Right lung (tissue), 10 donors: Measurements from ENCODE around the gene TMEM43. TPM values are rescaled to one million over a fixed set of nuclear protein-coding genes. Genes with fewer than 3 reads are reported as not detected.
"Not testable (repeated sequence)": the region's sequence is repeated elsewhere in the genome, so short reads cannot be mapped to it uniquely, and the experiment has no call there.

Experiments used
- DNase-seq, 2 donors: peaks; one replicate each; pipeline ENCODE4 v3.0.0-alpha.2; 2013
- long read RNA-seq, 8 donors: transcript quantifications; one replicate each; lab custom pipeline, GENCODE V29; 2026
- polyA plus RNA-seq, 5 donors: library from polyadenylated mRNA; unstranded; fragments of 120-200 nt; gene quantifications; one replicate each; pipeline versions ENCODE4 v1.2.1 to v1.2.3, GENCODE V29; 2013; ENCODE audit warnings: inconsistent platforms in 1 of 5, low replicate concordance in 1 of 5; ENCODE audit not compliant: insufficient read length in 5 of 5, insufficient read depth in 1 of 5

TMEM43 gene
- polyA plus RNA-seq: 10 to 100 TPM; 61.5 to 65.8 (median 62.1) TPM
- long read RNA-seq, donor 1, transcript TMEM43-201 (12 exons, 3,341 nt): major isoform, 21 of 29 reads
- long read RNA-seq, donor 1, partial matches to known transcripts: 8 of 29 reads
- long read RNA-seq, donor 1, other reads (novel, unspliced or antisense): 0 of 29 reads
- long read RNA-seq, donor 2, transcript TMEM43-201 (12 exons, 3,341 nt): major isoform, 12 of 12 reads
- long read RNA-seq, donor 2, partial matches to known transcripts: 0 of 12 reads
- long read RNA-seq, donor 2, other reads (novel, unspliced or antisense): 0 of 12 reads
- long read RNA-seq, donor 3, transcript TMEM43-201 (12 exons, 3,341 nt): major isoform, 9 of 9 reads
- long read RNA-seq, donor 3, partial matches to known transcripts: 0 of 9 reads
- long read RNA-seq, donor 3, other reads (novel, unspliced or antisense): 0 of 9 reads
- long read RNA-seq, donor 4, transcript TMEM43-201 (12 exons, 3,341 nt): major isoform, 7 of 7 reads
- long read RNA-seq, donor 4, partial matches to known transcripts: 0 of 7 reads
- long read RNA-seq, donor 4, other reads (novel, unspliced or antisense): 0 of 7 reads
- long read RNA-seq, donor 5, transcript TMEM43-201 (12 exons, 3,341 nt): major isoform, 15 of 15 reads
- long read RNA-seq, donor 5, partial matches to known transcripts: 0 of 15 reads
- long read RNA-seq, donor 5, other reads (novel, unspliced or antisense): 0 of 15 reads
- long read RNA-seq, donor 6, transcript TMEM43-201 (12 exons, 3,341 nt): major isoform, 17 of 17 reads
- long read RNA-seq, donor 6, partial matches to known transcripts: 0 of 17 reads
- long read RNA-seq, donor 6, other reads (novel, unspliced or antisense): 0 of 17 reads
- long read RNA-seq, donor 7, transcript TMEM43-201 (12 exons, 3,341 nt): major isoform, 16 of 16 reads
- long read RNA-seq, donor 7, partial matches to known transcripts: 0 of 16 reads
- long read RNA-seq, donor 7, other reads (novel, unspliced or antisense): 0 of 16 reads
- long read RNA-seq, donor 8, transcript TMEM43-201 (12 exons, 3,341 nt): major isoform, 13 of 13 reads
- long read RNA-seq, donor 8, partial matches to known transcripts: 0 of 13 reads
- long read RNA-seq, donor 8, other reads (novel, unspliced or antisense): 0 of 13 reads

DNA sequence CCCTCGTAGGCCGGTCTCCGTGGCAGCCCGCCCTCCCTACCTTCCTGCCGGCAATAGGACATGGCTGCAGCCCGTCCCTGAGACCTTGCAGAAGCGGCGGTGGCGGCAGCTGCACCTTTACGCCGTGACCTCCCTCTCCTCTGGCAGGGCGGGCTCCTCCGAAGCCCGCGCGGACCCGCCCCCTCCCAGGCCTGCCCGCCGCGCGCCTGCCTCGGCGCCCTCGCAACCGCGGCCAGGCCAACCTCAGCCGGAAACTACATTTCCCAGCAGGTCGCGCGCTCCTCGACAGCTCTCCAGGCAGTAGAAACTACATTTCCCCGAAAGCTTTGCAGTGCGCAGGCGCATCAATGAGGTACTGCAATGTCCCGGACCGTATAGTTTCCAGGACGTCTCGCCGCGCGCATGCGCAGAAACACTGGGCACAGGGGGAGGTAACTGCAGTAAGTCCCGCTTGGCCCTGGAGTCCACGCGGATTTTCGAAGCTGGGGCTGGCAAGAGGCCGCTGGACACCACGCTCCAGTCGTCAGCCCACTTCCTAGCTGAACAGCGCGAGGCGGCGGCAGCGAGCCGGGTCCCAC lies at the start of gene TMEM43, which contains the start of gene CHCHD4:
TMEM43 (plus strand) TSS at position 438 of the 578 bp plus-strand sequence. CDS start 142 bp downstream, outside the sequence.
CHCHD4 (minus strand) TSS at position 256 of the 578 bp plus-strand sequence; CDS start at position 62, 194 bp downstream.
- peak; percentile 99 for DNase-seq

GRCh38 chr3:14075233-14075632 lies 49.6 kb upstream of the TMEM43 start:
- DNase-seq: not testable (repeated sequence)

GRCh38 chr3:14077310-14077709 lies 47.5 kb upstream of the TMEM43 start:
- no peak for DNase-seq

GRCh38 chr3:14082108-14082657 lies 42.7 kb upstream of the TMEM43 start:
- DNase-seq: no peak

- not testable (repeated sequence) for DNase-seq
Observed at GRCh38 chr3:14087461-14087860, 37.4 kb upstream of the TMEM43 start.

GRCh38 chr3:14091959-14092358 lies 32.9 kb upstream of the TMEM43 start:
- not testable (repeated sequence) for DNase-seq

GRCh38 chr3:14092464-14092863 lies 32.4 kb upstream of the TMEM43 start:
- DNase-seq: no peak

DNA sequence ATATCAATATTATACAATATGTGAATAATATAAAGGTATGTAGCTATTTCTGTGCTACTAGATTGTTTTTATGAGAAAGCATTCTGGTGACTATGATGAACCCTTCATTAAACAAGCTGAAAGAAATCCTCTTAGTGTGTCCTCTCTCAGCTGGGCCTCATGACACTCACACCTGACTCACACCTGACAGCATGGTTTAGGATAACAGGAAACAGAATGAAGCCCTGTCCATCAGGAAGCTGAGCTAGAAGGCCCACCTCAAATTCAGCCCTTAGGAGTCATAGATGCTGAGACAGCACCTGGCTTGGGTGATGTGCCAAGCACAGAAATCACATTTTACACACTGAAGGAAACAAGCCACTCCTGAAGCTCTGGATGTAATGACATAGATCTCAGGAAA lies 31.0 kb upstream of the TMEM43 start:
- DNase-seq: no peak

DNA sequence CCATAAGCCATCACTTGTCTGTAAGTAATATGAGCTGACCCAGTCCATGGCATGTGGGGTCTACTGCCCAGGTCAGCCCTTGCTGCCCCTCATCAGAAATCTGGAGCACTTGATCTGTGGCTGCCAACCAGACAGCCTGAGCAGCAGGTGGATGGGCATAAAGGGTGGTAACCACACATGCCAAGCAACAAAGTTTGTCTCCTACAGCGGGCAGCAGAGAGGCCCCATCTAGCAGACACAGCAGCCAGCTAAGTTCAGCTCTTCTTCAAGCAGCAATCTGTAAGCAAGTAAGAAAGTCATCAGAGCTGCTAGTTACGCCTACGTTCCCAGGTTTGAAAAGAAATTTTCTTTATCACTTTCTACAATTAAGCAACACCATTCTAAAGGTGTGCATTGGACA lies 28.1 kb upstream of the TMEM43 start:
- DNase-seq: no peak

- no peak for DNase-seq
Observed at GRCh38 chr3:14097616-14098391, 27.0 kb upstream of the TMEM43 start.

DNA sequence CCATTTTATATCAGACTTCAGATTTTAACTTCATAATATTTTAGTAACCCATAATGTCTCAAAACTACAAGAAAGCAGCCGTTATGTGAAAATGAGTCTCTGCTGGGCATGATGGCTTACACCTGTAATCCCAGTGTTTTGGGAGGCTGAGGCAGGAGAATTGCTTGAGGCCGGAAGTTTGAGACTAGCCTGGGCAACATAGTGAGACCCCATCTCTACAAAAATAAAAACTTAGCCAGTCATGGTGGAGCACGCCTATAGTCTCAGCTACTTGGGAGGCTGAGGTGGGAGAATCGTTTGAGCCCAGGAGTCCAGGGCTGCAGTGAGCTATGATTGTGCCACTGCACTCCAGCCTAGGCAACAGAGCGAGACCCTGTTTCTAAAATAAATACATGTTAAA lies 15.0 kb upstream of the TMEM43 start:
- DNase-seq: not testable (repeated sequence)

- DNase-seq: no peak
Observed at GRCh38 chr3:14110699-14111098, 14.2 kb upstream of the TMEM43 start.

GRCh38 chr3:14113965-14114635 lies 10.8 kb upstream of the TMEM43 start:
- DNase-seq: no peak

DNA sequence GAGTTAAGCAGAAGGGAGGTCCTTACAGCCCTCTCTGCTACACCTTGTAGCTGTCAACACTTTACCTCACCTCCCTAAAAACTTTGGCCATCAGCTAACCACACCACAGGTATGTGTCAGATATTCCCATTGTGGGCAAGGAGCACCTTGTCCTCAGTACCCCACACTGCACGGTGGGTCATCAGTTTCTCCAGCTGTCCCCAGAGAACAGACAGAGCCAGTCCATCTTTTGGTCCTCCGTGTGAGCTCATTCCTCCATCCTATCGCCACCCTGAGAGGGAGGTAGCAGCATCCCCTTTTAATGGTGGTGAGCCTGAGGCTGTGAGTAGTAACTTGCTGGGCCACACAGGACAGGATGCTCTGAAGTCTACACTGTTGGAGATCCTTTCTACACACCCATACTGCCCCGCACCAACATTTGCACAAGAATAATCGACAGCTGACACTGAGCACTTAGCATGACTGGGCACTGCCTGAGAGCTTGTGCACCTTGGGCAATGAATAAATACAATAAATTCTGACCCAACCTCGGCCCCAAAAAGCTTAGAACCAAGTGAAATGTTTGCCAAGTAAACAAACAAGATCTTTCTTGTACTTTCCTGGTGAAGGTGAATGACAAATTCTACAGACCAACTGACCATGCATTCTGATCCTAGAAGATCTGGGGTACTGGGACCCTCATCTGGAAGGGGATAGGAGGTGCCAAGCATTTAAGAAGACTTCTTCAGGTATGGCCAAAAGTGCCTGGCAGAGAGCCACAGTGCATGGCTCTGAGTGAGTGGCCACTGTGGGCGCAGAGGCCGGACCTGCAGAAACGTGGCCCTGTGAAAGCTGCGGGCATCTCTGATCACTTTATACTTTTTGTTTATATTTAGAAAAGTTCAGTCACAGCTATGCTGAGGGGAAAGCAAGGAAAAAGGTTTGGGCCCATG lies 7.1 kb upstream of the TMEM43 start:
- no peak for DNase-seq

GRCh38 chr3:14118400-14119381 lies 6.2 kb upstream of the TMEM43 start:
- DNase-seq: peak; percentile 63 to 64

DNA sequence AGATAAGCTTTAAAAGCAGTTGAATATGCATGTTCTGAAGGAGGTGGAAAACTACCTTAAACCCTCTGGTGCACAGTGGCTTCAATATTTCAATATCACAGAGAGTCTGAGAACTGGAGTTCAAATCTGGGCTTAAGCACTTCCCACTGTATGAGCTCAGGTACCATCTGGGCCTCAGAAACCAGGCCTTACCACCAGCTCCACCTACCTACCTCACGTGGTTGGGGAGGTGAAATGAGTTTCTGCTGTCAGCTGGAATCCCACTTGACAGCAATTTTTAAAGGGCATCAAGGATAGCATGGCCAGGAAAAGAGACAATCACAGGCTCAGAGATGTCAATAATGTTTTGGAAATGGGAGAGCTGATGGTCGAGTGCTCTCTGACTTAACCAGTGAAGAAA lies 5.2 kb upstream of the TMEM43 start:
- DNase-seq: no peak
